Upper lobe of left lung (tissue), 6 donors: Measurements from ENCODE around the gene LMTK3. TPM values are rescaled to one million over a fixed set of nuclear protein-coding genes. Genes with fewer than 3 reads are reported as not detected.

Experiments
- ATAC-seq, 2 donors: fragments of 200-7000 bp; cut with Tn5 transposase; one replicate each; pipeline ENCODE4 v1.9.1; 2022; ENCODE audit warnings: mild to moderate bottlenecking in 2 of 2, moderate library complexity in 2 of 2; ENCODE audit not compliant: low FRiP score in 2 of 2
- DNase-seq, 2 donors: peaks; one replicate each; pipeline ENCODE4 v3.0.0-alpha.2; 2019 to 2020
- H3K27ac ChIP-seq, 4 donors: fragments of 200-600 bp; sonication (generic); one replicate each; pipeline ENCODE4 v1.5.1; 2016 to 2019
- H3K27me3 ChIP-seq, 4 donors: fragments of 200-600 bp; sonication (generic); one replicate each; pipeline ENCODE4 v1.5.1; 2017 to 2019
- H3K36me3 ChIP-seq, 4 donors: fragments of 200-600 bp; sonication (generic); one replicate each; pipeline ENCODE4 v1.5.1; 2016 to 2019
- H3K4me1 ChIP-seq, 4 donors: fragments of 200-600 bp; sonication (generic); one replicate each; pipeline ENCODE4 v1.5.1; 2018 to 2019
- H3K4me3 ChIP-seq, 4 donors: fragments of 200-600 bp; sonication (generic); one replicate each; pipeline ENCODE4 v1.5.1; 2017 to 2019; ENCODE audit warnings: mild to moderate bottlenecking in 2 of 4, moderate library complexity in 1 of 4
- H3K9me3 ChIP-seq, 4 donors: fragments of 200-600 bp; sonication (generic); one replicate each; pipeline ENCODE4 v1.5.1; 2018 to 2019
- CTCF ChIP-seq, 6 experiments: fragments of 450-650 bp in 4 of 6; fragments of 200-600 bp in 2 of 6; sonication (generic) in 2 of 6; IDR thresholded peaks; one replicate each; pipeline ENCODE4 v1.5.1; 2016 to 2019; ENCODE audit warnings: antibody characterized with exemption in 6 of 6
- EP300 ChIP-seq, 4 donors: sonication (generic); formaldehyde crosslinking; IDR thresholded peaks; one replicate each; pipeline ENCODE4 v1.5.1; 2017; ENCODE audit warnings: antibody characterized with exemption in 4 of 4, control low read depth in 2 of 4
- POLR2A ChIP-seq, 4 donors: fragments of 450-650 bp; IDR thresholded peaks; one replicate each; pipeline ENCODE4 v1.5.1; 2016 to 2017; ENCODE audit warnings: antibody characterized with exemption in 4 of 4, mild to moderate bottlenecking in 2 of 4
- POLR2AphosphoS5 ChIP-seq, 2 donors: sonication (generic); formaldehyde crosslinking; IDR thresholded peaks; one replicate each; pipeline ENCODE4 v1.5.1; 2017; ENCODE audit warnings: antibody characterized with exemption in 2 of 2
- WGBS, 2 donors: methylation state at CpG; one replicate each; pipeline ENCODE4 v1.1.5; 2017 to 2018; 5-methylcytosine and 5-hydroxymethylcytosine counted together
- total RNA-seq, 6 donors: library from RNA; depleted of rRNA in 4 of 6; stranded (reverse); fragments of >200 nt in 4 of 6; gene quantifications; one replicate each; pipeline versions ENCODE4 v1.1.0 to v1.2.1, GENCODE V29; 2016 to 2021
- donor health status: DM: no; HTN: no; CAD: no; lungs with moderate emphysema.
- donor health status: DM: no; HTN: yes; CAD: no; lungs with severe emphysema.

The LMTK3 gene
- total RNA-seq, 6 donors from 2014 or later, result 4.9 to 45.1 (median 13.1) TPM

GRCh38 chr19:48471836-48472235 is 39.8 kb downstream of the LMTK3 start:
- ATAC-seq, result no peak
- no peak for TF ChIP-seq EP300 (IDR thresholded peaks at IDR 0.05)
- Histone ChIP-seq H3K9me3 (no peaks in the 10 kb centered on the region), H3K4me3 (no peak overlapping the region), H3K27me3 (no peaks in the 10 kb centered on the region), H3K27ac (no peak overlapping the region), H3K36me3 (peaks cover 45 to 68% (median 65%) of the 10 kb centered on the region in 4 donors), H3K4me1 (peaks cover 14 to 25% (median 17%) of the 10 kb centered on the region in 4 donors)
- DNase-seq, result no peak
- WGBS, 2 donors, result 97 to 98% methylated on average over 4 of the region's 4 CpGs

DNA sequence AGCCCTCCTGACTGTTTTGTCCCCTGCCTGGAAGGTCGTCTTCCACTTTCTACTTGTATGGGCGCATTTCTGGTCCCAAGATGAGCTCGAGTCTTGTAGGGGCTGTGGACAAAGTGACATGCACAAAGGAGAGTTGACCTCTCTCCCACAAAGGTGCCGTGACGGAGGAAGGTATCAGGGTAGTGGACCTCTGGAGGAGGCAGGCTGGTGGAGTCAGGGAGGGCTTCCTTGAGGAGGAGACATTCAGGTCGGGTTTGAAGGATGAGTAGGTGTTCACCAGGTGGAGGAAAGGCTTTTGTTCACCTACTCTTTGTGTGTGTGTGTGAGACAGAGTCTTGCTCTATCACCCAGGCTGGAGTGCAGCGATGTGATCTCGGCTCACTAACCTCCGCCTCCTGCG is 40.8 kb downstream of the LMTK3 start:
- H3K36me3 ChIP-seq, result peaks cover 41 to 58% (median 55%) of the 10 kb centered on the region in 4 donors
- H3K4me1 ChIP-seq, result peaks cover 14 to 25% (median 17%) of the 10 kb centered on the region in 4 donors
- DNase-seq (no peak), ATAC-seq (no peak)
- peak overlapping the region in 1 of 4 donors; percentile 98 for H3K27ac ChIP-seq
- peak overlapping the region in 1 of 4 donors; percentile 96 for H3K4me3 ChIP-seq
- TF ChIP-seq CTCF (IDR thresholded peaks at IDR 0.05) (no peak), POLR2AphosphoS5 (IDR thresholded peaks at IDR 0.05) (no peak), EP300 (IDR thresholded peaks at IDR 0.05) (no peak), POLR2A (IDR thresholded peaks at IDR 0.05) (no peak)
- 89% methylated on average over 10 of the region's 10 CpGs for WGBS, 2 donors
- H3K27me3 ChIP-seq, result no peaks in the 10 kb centered on the region
- H3K9me3 ChIP-seq, result no peaks in the 10 kb centered on the region

GRCh38 chr19:48469934-48470680 is 41.5 kb downstream of the LMTK3 start:
- WGBS, 2 donors, result 47 to 53% methylated on average over 14 to 20 of the region's 20 CpGs
- peaks cover 34 to 50% (median 48%) of the 10 kb centered on the region in 4 donors for H3K36me3 ChIP-seq
- DNase-seq, result peak in 1 of 2 donors; percentile 49
- TF ChIP-seq EP300 (IDR thresholded peaks at IDR 0.05) (no peak), POLR2AphosphoS5 (IDR thresholded peaks at IDR 0.05) (no peak), POLR2A (IDR thresholded peaks at IDR 0.05) (no peak), CTCF (IDR thresholded peaks at IDR 0.05) (no peak)
- peak overlapping the region; percentile 94 to 98 (median 96) for H3K27ac ChIP-seq
- peaks cover 14 to 25% (median 17%) of the 10 kb centered on the region in 4 donors for H3K4me1 ChIP-seq
- no peak for ATAC-seq
- no peaks in the 10 kb centered on the region for H3K27me3 ChIP-seq
- H3K4me3 ChIP-seq, result peak overlapping the region; percentile 54 to 96 (median 90)
- H3K9me3 ChIP-seq, result no peaks in the 10 kb centered on the region

GRCh38 chr19:48469289-48469881 is 42.2 kb downstream of the LMTK3 start, which contains the start of gene CYTH2:
CYTH2 (plus strand) TSS chr19:48469369; CDS start chr19:48469508, 139 bp downstream.
- TF ChIP-seq CTCF (IDR thresholded peaks at IDR 0.05) (peak in 2 of 6 experiments; percentile 27 to 28), POLR2AphosphoS5 (IDR thresholded peaks at IDR 0.05) (peak; percentile 88), EP300 (IDR thresholded peaks at IDR 0.05) (no peak), POLR2A (IDR thresholded peaks at IDR 0.05) (peak; percentile 88 to 97 (median 94))
- 0 to 1% methylated on average over 9 to 21 of the region's 66 CpGs for WGBS, 2 donors

GRCh38 chr19:48468772-48469288 is 42.8 kb downstream of the LMTK3 start:
- peaks cover 22 to 37% (median 36%) of the 10 kb centered on the region in 4 donors for H3K36me3 ChIP-seq
- no peaks in the 10 kb centered on the region for H3K27me3 ChIP-seq
- H3K4me1 ChIP-seq, result peaks cover 14 to 25% (median 17%) of the 10 kb centered on the region in 4 donors
- H3K4me3 ChIP-seq, result peak overlapping the region in 3 of 4 donors; percentile 87 to 96 (median 92)
- ATAC-seq, result peak; percentile 96 to 99
- no peaks in the 10 kb centered on the region for H3K9me3 ChIP-seq
- DNase-seq, result peak; percentile 99 to 100
- 0% methylated on average over 10 to 25 of the region's 36 CpGs for WGBS, 2 donors
- TF ChIP-seq CTCF (IDR thresholded peaks at IDR 0.05), result no peak
- peak in 1 of 2 donors; percentile 9 for TF ChIP-seq POLR2AphosphoS5 (IDR thresholded peaks at IDR 0.05)
- H3K27ac ChIP-seq, result peak overlapping the region; percentile 94 to 98 (median 96)

More at GRCh38 chr19:48469289-48469881, 42.2 kb downstream of the LMTK3 start, which contains the start of gene CYTH2:
- Histone ChIP-seq H3K27me3 (no peaks in the 10 kb centered on the region), H3K36me3 (peaks cover 27 to 43% (median 41%) of the 10 kb centered on the region in 4 donors), H3K4me3 (peak within 1 kb of the TSS; percentile 54 to 96 (median 90)), H3K4me1 (peaks cover 14 to 25% (median 17%) of the 10 kb centered on the region in 4 donors), H3K27ac (peak within 1 kb of the TSS; percentile 94 to 98 (median 96)), H3K9me3 (no peaks in the 10 kb centered on the region)
- peak; percentile 85 to 95 for DNase-seq
- ATAC-seq, result peak; percentile 81 to 87
